ENCODE measurements around the gene KBTBD8. TPM values are rescaled to one million over a fixed set of nuclear protein-coding genes. Genes with fewer than 3 reads are reported as not detected.

KBTBD8 gene
- total and polyA plus RNA-seq, 2 donors (not counting 1 experiment from before 2014, with no cell fraction given) = 27.6 to 31.6 TPM

- peak overlapping the region; percentile 87 for H3K27ac Mint-ChIP-seq
- peak overlapping the region; percentile 86 for H3K4me3 Mint-ChIP-seq
- DNase-seq (no peak), ATAC-seq (ENCODE audit: low read depth) (no peak)
- ChIA-PET CTCF (interaction anchor here (0.8 to 6.3 kb wide), 29 partner anchors 9 to 1922 kb away, joined by 3 to 153 read pairs (median 7); partner anchors contain the start of gene KBTBD8), POLR2A (interaction anchor here (0.8 to 1.5 kb wide), 2 partner anchors 19 to 26 kb away, joined by 3 to 12 read pairs; partner anchors contain the start of gene KBTBD8)
- TF ChIP-seq EZH2 (IDR thresholded peaks at IDR 0.05; ENCODE audit: borderline replicate concordance, insufficient read depth, low read depth, low read length, poor library complexity, severe bottlenecking) (no peak), CTCF (IDR thresholded peaks at IDR 0.05) (no peak)
- H4K20me1 ChIP-seq (ENCODE audit: control insufficient read depth, insufficient read depth, low read length, poor library complexity, severe bottlenecking) = no peaks in the 10 kb centered on the region
- peak overlapping the region in 1 of 2 donors; percentile 46 for H3K27ac ChIP-seq (ENCODE audit: low read length in 2 of 2)
- H3K36me3 ChIP-seq (replicated peaks in 1 of 2; ENCODE audit: control extremely low read depth in 1 of 2, control insufficient read depth in 1 of 2, extremely low read depth in 1 of 2, insufficient read depth in 2 of 2, low read length in 1 of 2) = no peaks in the 10 kb centered on the region
- H3K9me3 ChIP-seq (ENCODE audit: control extremely low read depth in 1 of 3, control insufficient read depth in 2 of 3, insufficient read depth in 1 of 3, low read length in 2 of 3) = no peaks in the 10 kb centered on the region
- peaks cover 11 to 13% of the 10 kb centered on the region in 2 donors for H3K4me1 ChIP-seq (ENCODE audit: control insufficient read depth in 2 of 2, insufficient read depth in 2 of 2, low read length in 2 of 2)
- H3K79me2 ChIP-seq (ENCODE audit: control insufficient read depth, insufficient read depth, low read length) = no peaks in the 10 kb centered on the region
- no peaks in the 10 kb centered on the region for H3K27me3 ChIP-seq (replicated peaks in 1 of 4; ENCODE audit: control extremely low read depth in 1 of 4, control insufficient read depth in 3 of 4, insufficient read depth in 4 of 4, low read length in 3 of 4)
- no peak overlapping the region for H3K9ac ChIP-seq (ENCODE audit: low read length)
- H3K9me3 Mint-ChIP-seq (ENCODE audit: insufficient read depth) = no peaks in the 10 kb centered on the region
- no CpG with 5 or more reads among the region's 3 CpGs for WGBS (ENCODE audit: insufficient coverage)
- H3K4me1 Mint-ChIP-seq = peaks cover 15% of the 10 kb centered on the region
- no peak overlapping the region for H3K4me2 ChIP-seq (replicated peaks; ENCODE audit: low read depth, low read length, poor library complexity, severe bottlenecking)
- H2AFZ ChIP-seq (ENCODE audit: insufficient read depth, low read depth, low read length, poor library complexity, severe bottlenecking) = peak overlapping the region; percentile 81
- intact Hi-C loops (cut with micrococcal nuclease) = loop anchor here (5.0 to 10.0 kb wide), 2 partner anchors 384 to 821 kb away; no protein-coding TSS in a partner anchor
- no peaks in the 10 kb centered on the region for H3K27me3 Mint-ChIP-seq
- no peak overlapping the region for H3K4me3 ChIP-seq (ENCODE audit: control extremely low read depth in 1 of 5, extremely low read depth in 1 of 5, insufficient read depth in 1 of 5, low read depth in 2 of 5, low read length in 4 of 5)
These were observed 26.9 kb upstream of the KBTBD8 start for GRCh38 chr3:66971245-66971644.

GRCh38 chr3:66971891-66972551 is 26.1 kb upstream of the KBTBD8 start:
- ChIA-PET CTCF (interaction anchor here (0.7 to 6.3 kb wide), 47 partner anchors 9 to 1921 kb away, joined by 3 to 153 read pairs (median 5); partner anchors contain the start of gene KBTBD8), POLR2A (interaction anchor here (0.8 to 1.5 kb wide), 2 partner anchors 19 to 25 kb away, joined by 3 to 12 read pairs; partner anchors contain the start of gene KBTBD8)
- Histone ChIP-seq H2AFZ (ENCODE audit: insufficient read depth, low read depth, low read length, poor library complexity, severe bottlenecking) (peak overlapping the region; percentile 81), H4K20me1 (ENCODE audit: control insufficient read depth, insufficient read depth, low read length, poor library complexity, severe bottlenecking) (no peaks in the 10 kb centered on the region), H3K4me1 (ENCODE audit: control insufficient read depth in 2 of 2, insufficient read depth in 2 of 2, low read length in 2 of 2) (peaks cover 11 to 13% of the 10 kb centered on the region in 2 donors), H3K36me3 (replicated peaks in 1 of 2; ENCODE audit: control extremely low read depth in 1 of 2, control insufficient read depth in 1 of 2, extremely low read depth in 1 of 2, insufficient read depth in 2 of 2, low read length in 1 of 2) (no peaks in the 10 kb centered on the region), H3K27ac (ENCODE audit: low read length in 2 of 2) (peak overlapping the region; percentile 31 to 46), H3K9ac (ENCODE audit: low read length) (peak overlapping the region; percentile 65), H3K4me2 (replicated peaks; ENCODE audit: low read depth, low read length, poor library complexity, severe bottlenecking) (peak overlapping the region; percentile 71), H3K27me3 (replicated peaks in 1 of 4; ENCODE audit: control extremely low read depth in 1 of 4, control insufficient read depth in 3 of 4, insufficient read depth in 4 of 4, low read length in 3 of 4) (no peaks in the 10 kb centered on the region), H3K4me3 (ENCODE audit: control extremely low read depth in 1 of 5, extremely low read depth in 1 of 5, insufficient read depth in 1 of 5, low read depth in 2 of 5, low read length in 4 of 5) (peak overlapping the region; percentile 28 to 69 (median 55)), H3K79me2 (ENCODE audit: control insufficient read depth, insufficient read depth, low read length) (no peaks in the 10 kb centered on the region), H3K9me3 (ENCODE audit: control extremely low read depth in 1 of 3, control insufficient read depth in 2 of 3, insufficient read depth in 1 of 3, low read length in 2 of 3) (no peaks in the 10 kb centered on the region)
- H3K4me1 Mint-ChIP-seq = peaks cover 15% of the 10 kb centered on the region
- H3K27ac Mint-ChIP-seq = peak overlapping the region; percentile 87
- intact Hi-C loops (cut with micrococcal nuclease) = loop anchor here (1.0 to 10.0 kb wide), 7 partner anchors 18 to 1905 kb away; partner anchors contain the start of gene KBTBD8
- 13% methylated on average over 20 of the region's 22 CpGs for WGBS (ENCODE audit: insufficient coverage)
- H3K4me3 Mint-ChIP-seq = peak overlapping the region; percentile 86
- peak; percentile 84 for DNase-seq
- H3K27me3 Mint-ChIP-seq = no peaks in the 10 kb centered on the region
- peak; percentile 97 for ATAC-seq (ENCODE audit: low read depth)
- TF ChIP-seq CTCF (IDR thresholded peaks at IDR 0.05) (peak; percentile 87), EZH2 (IDR thresholded peaks at IDR 0.05; ENCODE audit: borderline replicate concordance, insufficient read depth, low read depth, low read length, poor library complexity, severe bottlenecking) (no peak)
- H3K9me3 Mint-ChIP-seq (ENCODE audit: insufficient read depth) = no peaks in the 10 kb centered on the region
